HL-60/S4 treated with phorbol 12-myristate 13-acetate at 8.2 ng/mL for 4 days and 3 days (cell line): Measurements from ENCODE around the gene MYH8.

Source experiments
- in situ Hi-C: fragments of 300-500 bp; cut with MboI; formaldehyde crosslinking; loops from 2 replicates; pipeline ENCODE4 v1.15.0; 2022; ENCODE audit warnings: low sequenced_read_pairs

Gene MYH8

DNA sequence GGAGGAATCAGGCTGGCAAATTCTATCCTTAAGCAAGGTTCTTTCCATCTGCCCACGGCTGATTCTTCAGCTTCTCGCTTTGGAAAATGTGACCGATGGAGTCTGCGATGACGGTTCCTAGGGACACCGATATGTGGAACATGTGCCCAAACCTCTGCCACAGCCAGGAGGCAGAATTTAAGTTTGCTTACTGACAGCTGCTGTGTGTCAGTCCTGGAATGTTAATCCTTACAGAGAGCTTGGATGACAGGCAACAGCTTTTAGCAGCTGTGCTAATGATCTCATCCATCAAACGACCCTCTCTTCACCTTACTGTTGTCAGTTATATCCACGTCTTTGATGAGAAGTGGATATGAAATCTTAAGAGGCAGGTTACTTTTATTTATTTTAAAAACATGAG is 37.6 kb downstream of the MYH8 start:
- in situ Hi-C loops, result no loop called here

- in situ Hi-C loops, result no loop called here
Measured at GRCh38 chr17:10380631-10381408, 40.9 kb downstream of the MYH8 start.

GRCh38 chr17:10372906-10373305 is 48.8 kb downstream of the MYH8 start, which contains the start of gene MYH13:
MYH13 (minus strand) TSS chr17:10373006; CDS start chr17:10364530, 8,476 bp downstream.
- in situ Hi-C loops, result no loop called here

DNA sequence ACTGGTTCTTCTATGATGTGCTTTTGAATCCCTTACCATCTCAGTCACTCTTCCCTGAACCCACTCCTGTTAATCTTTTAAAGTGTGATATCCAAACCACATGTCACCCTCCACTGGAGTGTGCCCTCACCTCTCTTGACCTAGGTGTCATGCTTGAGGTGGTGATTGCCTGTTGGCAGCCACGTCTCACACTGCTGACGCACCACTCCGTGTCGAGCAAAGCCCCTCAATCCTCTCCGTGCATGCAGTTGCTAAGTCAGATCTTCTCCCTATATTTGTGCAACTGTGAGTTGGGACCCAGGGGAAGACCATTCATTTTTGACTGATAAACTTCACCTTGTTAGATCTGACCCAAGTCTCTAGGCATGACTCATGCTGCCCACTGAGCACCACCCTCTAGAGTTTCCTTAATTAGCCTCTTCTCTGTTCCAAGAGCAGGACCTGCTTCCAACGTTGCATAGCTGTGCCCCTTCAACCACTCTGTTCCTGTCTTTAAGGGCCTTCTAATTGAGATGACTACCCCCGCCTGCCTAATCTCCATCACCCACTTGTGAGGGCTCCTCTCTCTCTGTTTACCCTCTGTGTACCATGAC is 51.6 kb downstream of the MYH8 start:
- in situ Hi-C loops, result no loop called here

GRCh38 chr17:10369239-10369638 is 52.5 kb downstream of the MYH8 start:
- in situ Hi-C loops, result no loop called here

GRCh38 chr17:10368561-10368960 is 53.2 kb downstream of the MYH8 start:
- in situ Hi-C loops, result no loop called here

DNA sequence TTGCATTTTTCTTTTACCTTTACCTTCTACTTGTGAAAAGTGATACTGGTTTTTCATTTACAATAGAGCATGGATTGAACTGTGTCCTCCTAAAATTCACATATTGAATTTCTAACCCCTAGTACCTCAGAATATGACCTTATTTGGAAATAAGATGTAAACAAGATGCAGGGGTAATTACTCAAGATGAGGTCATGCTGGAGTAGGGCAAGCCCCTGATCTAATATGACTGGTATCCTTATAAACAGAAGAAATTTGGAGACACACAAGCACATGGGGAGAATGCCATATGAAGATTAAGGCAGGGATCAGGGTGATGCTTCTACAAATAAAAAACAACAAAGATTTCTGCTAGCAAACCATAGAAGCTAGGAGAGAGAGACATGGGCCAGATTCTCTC is 61.2 kb downstream of the MYH8 start:
- in situ Hi-C loops, result no loop called here

DNA sequence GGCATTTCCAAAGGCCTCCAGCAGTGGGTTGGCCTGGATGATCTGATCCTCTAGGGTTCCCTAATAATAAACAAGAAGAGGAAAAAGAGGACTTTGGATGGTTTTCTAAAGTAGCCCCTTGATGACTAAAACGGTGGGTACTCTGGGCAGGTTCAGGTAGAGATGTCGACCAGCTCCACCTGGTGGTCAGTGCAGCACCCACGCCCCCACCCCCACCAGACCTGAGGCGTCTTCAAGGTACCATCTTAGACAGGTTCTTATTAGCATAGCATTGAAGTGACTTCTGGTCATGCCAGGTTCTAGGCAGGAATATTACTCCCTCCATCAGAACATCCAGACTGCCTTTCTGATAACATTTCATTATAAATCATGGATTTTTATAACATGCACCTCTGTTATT is 64.0 kb downstream of the MYH8 start:
- in situ Hi-C loops, result no loop called here

- in situ Hi-C loops, result no loop called here
Measured at GRCh38 chr17:10354651-10355050, 67.1 kb downstream of the MYH8 start.

DNA sequence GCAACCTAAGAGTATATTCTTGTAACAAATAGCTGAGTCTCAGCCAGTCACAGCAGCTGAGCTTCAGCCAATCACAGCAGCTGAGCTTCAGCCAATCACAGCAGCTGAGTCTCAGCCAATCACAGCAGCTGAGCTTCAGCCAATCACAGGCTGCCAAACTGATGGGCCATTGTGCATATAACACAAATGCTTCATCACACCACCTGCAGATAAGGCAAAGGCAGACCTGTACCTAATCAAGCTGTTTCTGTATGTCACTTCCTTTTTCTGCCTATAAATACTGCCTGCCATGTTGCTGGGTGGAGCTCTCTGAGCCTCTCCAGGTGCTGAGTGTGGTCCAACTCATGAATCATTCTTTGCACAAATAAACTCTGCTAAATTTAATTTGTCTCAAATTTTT is 68.9 kb downstream of the MYH8 start:
- in situ Hi-C loops, result no loop called here

DNA sequence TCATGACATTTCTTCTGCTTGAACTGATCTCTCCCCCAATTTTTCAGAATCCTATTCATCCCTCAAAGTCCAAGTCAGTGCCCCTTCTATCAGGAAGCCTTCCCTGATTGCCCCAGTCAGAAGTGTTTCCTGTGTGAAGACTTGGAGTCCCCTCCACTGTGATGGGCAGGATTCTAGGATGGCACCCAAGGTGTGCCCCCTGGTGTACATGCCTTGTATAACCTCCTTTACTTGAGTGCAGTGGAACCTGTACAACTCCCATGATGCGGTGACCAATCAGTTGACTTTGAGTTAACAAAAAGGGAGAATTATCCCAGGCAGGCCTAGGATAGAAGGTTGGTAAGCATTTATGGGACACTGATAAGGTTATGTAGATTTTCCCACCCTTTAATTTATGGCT is 72.3 kb downstream of the MYH8 start:
- in situ Hi-C loops, result no loop called here

DNA sequence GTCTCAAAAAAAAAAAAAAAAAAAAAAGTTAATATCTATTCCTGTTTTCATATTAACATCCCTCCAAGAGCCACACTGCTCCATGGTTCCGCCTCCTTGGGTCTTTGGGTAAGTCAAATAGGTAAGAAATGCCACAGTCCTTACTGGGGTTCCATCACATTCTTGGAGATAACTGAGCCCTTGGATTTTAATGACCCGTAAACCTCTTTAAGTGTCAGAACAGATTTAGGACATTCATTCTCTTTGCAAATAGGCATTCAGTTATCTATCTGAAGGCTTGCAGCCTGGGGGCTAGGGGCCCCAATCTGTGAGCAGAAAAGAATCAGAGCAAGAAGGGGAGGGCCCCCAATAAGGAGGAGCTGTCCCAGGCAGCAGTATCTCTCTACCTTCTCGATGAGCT is 76.9 kb downstream of the MYH8 start:
- in situ Hi-C loops, result no loop called here
